SK-N-MC (cell line): Measurements from ENCODE around the gene DGKD.

Experiments used
- EZH2 ChIP-seq: fragments of 200-600 bp; sonication (generic); IDR thresholded peaks from one replicate; pipeline ENCODE4 v1.6.1; 2017; ENCODE audit warnings: antibody characterized with exemption
- FOXP2 ChIP-seq: optimal IDR thresholded peaks from 2 replicates; pipeline ENCODE3; 2011; ENCODE audit warnings: mild to moderate bottlenecking, moderate library complexity; ENCODE audit not compliant: insufficient read depth; ENCODE audit errors: extremely low read length, control extremely low read depth
- POLR2AphosphoS5 ChIP-seq: IDR thresholded peaks from 2 replicates; pipeline ENCODE4 v1.6.1; 2012; ENCODE audit warnings: mild to moderate bottlenecking, low read depth, low read length, borderline replicate concordance

GRCh38 chr2:233406865-233407264, 52.6 kb downstream of the DGKD start:
- no peak for TF ChIP-seq FOXP2
- TF ChIP-seq EZH2: no peak
- no peak for TF ChIP-seq POLR2AphosphoS5
